GM19043 (cell line): ENCODE results near the gene PLEKHG5.
"Not testable (repeated sequence)": the region's sequence is repeated elsewhere in the genome, so short reads cannot be mapped to it uniquely, and the experiment has no call there.

Source experiments
- ATAC-seq: cut with Tn5 transposase; IDR thresholded peaks from one replicate; pipeline ENCODE4 v1.9.1; 2021; ENCODE audit warnings: low read depth; ENCODE audit not compliant: unreplicated experiment

Gene PLEKHG5

DNA sequence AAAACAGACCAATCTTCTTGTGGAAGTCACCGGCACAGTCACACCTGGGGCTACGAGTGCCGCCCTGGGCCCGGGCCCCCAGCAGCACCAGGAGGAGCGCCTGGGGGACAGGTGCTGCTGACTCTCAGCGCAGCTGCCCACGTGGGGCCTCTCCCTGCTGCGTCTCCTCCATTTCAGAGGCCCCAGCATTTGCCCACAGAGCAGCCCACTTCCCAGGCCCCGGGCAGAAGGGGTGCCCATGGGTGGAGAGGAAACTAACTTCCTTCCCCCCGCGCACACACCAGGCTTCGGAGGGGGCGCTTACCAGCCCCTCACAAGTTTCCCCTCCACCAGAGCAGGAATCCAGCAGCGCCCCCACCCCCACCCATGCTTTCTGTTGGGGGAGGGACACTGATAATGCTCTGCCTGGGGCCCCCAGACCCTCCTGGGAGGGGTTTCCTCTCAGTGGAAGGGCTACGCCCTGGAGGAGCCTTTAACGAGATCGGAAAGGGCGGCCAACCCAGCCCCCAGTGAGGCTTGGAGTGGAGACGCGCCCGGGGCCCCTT lies 25.9 kb downstream of the PLEKHG5 start:
- ATAC-seq: no peak

DNA sequence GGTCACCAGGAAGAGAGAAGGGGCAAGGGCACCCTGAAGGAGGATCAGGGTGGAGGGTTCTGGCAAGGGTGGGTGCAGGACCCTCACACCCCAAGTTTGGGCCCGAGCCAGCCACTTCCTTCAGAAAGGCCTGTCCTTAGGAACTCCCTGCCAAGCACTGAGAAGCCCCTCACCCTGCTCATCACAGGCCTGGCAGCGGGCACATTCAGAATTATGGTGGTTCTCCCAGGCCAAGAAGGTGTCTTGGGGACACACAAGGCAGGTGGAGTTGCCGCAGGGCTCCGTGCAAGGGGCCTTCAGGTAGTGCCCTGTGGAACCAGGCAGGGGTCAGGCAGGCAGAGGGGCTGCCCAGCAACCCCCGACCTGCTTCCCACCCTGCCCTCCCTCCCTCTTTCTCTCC lies 26.6 kb downstream of the PLEKHG5 start:
- ATAC-seq: no peak

DNA sequence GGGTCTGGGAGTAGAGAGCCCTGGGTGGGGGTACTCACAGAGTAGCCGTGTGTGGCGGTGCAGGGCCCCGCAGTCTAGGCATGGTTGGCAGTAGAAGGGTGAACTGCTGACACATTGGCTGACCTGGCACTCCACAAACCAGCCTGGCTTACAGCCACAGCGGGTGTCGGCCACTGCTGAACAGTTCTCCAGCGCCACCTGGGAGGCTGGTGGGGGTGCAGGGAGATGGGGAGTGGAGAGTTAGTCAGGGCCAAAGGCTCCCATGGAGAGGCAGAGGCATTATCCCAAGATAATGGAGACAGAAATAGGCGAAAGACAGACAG lies 27.0 kb downstream of the PLEKHG5 start:
- ATAC-seq: no peak

DNA sequence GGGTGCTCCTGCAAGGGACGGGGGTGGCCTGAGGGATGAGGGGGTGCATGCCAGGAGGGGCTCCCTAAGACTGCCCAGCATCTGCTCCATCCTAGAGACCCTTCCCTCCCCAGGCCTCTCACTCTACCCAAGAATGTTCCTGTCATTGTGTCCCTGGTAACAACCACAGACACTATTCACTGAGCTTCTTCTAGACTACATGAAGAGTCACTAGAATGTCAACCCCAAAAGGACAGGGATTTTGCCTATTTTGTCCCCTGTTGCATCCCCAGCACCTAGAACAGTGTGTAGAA lies 28.4 kb downstream of the PLEKHG5 start:
- ATAC-seq: no peak

GRCh38 chr1:6462412-6463119 lies 28.9 kb downstream of the PLEKHG5 start:
- ATAC-seq: no peak

DNA sequence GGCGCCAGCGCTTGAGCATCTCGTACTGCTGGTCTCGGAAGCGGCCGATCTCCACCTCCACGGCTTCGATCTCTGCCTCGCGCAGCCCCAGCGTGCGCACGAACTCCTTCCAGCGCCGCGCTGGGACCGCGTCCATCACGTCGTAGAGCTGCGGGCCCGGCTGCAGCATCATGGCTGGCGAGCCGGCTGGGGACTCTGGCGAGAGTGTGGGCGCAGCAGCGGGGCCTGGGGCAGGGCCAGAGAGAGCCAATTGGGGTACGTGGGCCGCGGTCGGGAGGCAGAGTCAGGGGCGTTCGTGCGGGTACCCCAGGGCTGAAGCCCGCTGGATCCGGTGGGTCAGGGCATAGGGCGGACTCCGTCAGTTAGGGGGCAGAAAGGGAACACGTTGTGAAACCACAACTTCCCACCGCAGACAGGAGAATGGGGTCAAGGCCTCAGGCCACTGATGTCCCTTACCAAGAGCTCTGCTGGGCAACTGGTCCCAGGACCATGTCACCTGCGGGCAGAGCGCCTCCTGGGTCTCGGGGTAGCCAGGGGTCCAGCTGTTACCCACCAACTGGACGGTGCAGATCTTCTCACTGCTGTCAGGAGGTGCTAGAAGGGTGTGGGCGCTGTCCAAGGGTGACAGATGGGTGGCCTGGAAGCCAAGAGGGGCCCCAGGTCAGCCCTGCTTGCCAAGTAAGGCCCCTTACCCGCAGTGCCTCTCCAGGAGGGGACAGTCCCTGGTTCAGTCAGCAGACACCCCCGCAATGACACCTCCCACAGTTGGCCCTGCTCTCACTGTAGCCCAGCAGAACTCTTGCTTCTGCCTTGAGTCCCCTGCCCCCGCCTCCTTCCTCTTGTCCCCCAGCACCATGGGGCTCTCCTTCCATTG lies 29.7 kb downstream of the PLEKHG5 start:
- ATAC-seq: no peak

DNA sequence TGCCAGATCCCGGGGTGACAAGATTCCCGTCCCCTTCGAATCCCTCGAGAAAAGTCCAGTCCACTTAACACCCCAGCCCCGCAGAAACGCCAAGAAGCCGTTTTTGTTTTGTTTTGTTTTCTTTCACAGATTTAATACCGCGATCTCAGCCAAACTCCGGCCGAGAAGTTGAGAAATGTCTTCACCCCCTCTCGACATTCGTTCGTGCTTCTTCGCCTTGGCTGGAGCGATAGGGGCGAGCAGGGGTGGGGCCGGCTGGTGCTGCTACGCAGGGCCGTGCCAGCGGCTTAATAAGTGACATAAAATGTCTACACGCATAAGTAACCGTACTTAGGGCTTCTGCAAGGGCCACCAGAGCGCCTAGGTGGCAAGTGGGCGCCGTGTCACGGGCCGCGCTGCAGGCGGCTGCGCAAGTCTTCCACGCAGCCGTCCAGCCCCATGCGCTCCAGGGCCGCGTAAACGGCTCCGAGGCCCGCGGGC lies 30.4 kb downstream of the PLEKHG5 start:
- ATAC-seq: no peak

- ATAC-seq: no peak
Observed at GRCh38 chr1:6460301-6461050, 31.0 kb downstream of the PLEKHG5 start.

DNA sequence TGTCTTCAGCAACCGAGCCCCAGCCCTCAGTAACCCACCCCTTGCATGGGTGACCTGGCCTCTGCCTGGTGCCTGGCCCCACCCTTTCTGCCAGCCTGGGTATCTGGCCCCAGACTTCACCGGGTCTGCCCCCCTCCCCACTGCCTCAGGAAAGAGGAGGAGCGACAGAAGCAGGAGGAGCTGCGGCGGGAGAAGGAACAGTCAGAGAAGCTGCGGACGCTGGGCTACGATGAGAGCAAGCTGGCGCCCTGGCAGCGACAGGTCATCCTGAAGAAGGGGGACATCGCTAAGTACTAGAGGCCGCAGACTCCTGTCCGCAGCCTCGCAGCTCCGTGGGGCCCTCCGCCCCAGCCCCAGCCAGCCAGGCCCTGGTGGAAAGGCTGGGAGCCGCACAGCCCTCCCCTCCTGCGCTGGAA lies 31.6 kb downstream of the PLEKHG5 start:
- ATAC-seq: no peak

GRCh38 chr1:6456800-6457466 lies 34.5 kb downstream of the PLEKHG5 start:
- ATAC-seq: no peak

GRCh38 chr1:6455752-6456520 lies 35.5 kb downstream of the PLEKHG5 start:
- ATAC-seq: not testable (repeated sequence)

DNA sequence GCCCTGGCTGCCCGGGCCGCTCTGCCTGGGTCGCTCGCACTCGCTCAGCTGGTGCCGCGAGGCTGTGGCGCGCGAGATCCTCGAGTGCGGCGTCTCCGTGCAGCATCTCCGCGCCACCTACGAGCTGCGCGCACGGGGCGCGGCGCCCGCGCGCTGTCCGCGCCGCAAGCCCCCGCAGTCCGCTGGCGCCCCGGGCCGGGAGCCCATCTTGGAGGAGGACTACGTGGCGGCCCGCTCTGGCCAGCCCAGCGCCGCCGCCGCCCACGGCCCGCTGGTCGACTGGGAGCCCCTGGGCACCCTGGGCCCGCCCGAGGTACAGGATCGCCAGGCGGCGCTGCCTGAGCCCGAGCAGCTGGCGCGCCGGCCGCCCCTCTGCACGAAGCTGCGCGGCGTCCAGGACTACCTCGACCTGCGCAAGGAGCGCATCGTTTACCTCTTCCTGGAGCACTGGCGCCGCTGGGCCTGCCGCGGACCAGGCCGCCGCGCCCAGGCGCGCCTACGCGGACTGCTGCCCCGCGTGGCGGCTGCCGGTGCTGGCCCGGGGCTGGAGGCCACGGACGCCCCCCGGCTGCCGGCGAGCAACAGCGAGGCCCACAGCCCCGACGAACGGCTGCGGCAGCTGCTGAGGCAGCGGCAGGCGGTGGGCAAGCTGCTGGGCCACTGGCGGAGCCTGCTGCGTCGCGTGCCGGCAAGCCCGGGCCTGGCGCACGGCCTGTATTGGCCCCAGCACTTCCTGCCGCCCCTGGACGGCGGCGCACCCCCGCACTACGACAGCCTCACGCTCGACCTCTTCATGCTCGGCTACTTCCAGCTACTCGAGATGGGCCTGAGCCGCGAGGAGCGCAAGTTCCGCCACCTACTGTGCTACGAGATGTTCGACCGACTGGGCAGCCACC lies 36.4 kb downstream of the PLEKHG5 start:
- ATAC-seq: no peak

GRCh38 chr1:6453895-6454855 lies 37.3 kb downstream of the PLEKHG5 start:
- not testable (repeated sequence) for ATAC-seq

DNA sequence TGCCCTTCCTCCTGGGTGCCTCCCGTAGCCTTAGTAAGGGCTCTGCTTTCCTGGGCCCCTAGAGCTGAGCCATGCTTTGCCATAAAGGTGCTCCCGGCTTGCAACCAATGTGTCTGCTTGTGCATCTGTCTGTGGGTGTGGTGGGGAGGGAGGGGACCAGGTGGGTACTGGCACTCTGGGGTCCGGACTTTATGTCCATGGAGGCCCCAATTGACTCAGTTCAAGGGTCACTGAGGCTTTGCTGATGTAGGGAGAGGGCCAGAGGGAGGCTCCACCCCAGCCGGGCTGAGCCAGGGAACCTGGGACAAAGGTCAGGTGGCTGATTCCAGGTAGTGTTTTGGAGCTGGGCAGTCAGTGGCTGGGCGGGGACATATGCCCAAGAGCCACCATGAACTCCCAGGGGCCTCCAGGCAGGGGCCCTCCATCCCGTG lies 40.5 kb downstream of the PLEKHG5 start:
- no peak for ATAC-seq

- not testable (repeated sequence) for ATAC-seq
Observed at GRCh38 chr1:6450486-6450885, 41.0 kb downstream of the PLEKHG5 start.

- no peak for ATAC-seq
Observed at GRCh38 chr1:6450005-6450450, 41.4 kb downstream of the PLEKHG5 start.

DNA sequence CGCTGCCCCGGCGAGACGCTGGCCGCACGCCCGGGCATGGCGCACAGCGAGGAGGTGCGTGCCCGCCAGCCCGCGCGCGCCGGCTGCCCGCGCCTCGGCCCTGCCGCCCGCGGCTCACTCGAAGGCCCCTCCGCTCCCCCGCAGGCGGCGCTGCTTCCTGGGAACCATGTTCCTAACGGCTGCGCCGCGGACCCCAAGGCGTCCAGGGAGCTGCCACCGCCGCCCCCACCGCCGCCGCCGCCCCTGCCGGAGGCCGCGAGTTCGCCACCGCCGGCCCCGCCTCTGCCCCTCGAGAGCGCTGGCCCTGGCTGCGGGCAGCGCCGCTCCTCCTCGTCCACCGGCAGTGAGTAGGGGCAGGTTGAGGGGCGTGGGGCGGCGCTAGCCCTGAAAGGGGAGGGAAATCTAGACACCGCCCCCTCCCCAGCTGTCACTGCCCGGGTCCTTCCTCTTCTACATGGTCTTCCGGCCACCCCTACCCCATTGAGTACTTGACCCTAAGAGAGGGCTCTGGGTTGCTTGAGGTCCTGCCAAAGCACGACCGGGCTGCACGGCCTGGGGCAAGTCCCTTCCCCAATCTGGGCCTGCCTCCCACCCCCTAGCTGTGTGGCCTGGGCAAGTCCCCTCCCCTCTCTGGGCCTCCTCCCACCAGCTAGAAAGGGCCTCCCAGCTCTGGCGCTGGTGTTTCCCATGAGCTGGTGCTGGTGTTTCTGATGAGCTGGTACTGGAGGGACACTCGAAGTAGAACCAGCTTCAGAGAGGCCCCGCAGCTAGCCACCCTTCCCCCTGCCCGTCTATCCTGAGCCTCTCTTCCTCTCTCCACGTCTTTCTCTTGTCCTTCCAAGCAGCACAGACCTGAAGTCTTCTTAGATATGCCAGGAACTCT lies 42.5 kb downstream of the PLEKHG5 start:
- no peak for ATAC-seq
